ENCODE results near the gene CYP24A1.

DNA sequence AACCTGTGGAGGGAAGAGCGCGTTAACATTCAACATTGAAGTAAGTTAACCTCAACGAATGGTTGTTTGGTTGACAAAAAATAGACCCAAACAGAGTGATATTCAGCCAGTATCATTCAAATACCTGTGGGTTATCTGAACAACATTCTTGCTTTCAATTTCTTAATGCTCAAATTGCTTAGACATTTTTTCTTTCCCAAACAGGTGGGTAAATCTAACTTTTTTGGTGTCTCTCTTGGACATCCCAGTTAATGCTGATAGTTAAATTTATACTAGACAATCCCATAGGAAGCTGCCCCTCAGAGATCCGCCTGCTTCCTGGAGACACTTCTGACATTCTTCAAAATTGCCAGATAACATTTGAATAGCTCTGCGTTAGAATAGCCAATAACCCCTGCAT, 20.0 kb upstream of the CYP24A1 start:
- TF ChIP-seq, protein P1, sequence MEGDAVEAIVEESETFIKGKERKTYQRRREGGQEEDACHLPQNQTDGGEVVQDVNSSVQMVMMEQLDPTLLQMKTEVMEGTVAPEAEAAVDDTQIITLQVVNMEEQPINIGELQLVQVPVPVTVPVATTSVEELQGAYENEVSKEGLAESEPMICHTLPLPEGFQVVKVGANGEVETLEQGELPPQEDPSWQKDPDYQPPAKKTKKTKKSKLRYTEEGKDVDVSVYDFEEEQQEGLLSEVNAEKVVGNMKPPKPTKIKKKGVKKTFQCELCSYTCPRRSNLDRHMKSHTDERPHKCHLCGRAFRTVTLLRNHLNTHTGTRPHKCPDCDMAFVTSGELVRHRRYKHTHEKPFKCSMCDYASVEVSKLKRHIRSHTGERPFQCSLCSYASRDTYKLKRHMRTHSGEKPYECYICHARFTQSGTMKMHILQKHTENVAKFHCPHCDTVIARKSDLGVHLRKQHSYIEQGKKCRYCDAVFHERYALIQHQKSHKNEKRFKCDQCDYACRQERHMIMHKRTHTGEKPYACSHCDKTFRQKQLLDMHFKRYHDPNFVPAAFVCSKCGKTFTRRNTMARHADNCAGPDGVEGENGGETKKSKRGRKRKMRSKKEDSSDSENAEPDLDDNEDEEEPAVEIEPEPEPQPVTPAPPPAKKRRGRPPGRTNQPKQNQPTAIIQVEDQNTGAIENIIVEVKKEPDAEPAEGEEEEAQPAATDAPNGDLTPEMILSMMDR (optimal IDR thresholded peaks at IDR 0.05 in 1 of 3, IDR thresholded peaks at IDR 0.05 in 1 of 3, conservative IDR thresholded peaks at IDR 0.05 in 1 of 3; ENCODE audit: extremely low read depth in 1 of 3, insufficient read depth in 2 of 3, low read length in 3 of 3), result no peak
- TF ChIP-seq EZH2 (IDR thresholded peaks at IDR 0.05; ENCODE audit: low read length), result no peak
